HG03175 (cell line): ENCODE measurements around the gene GMCL2.

Source experiments
- ATAC-seq: cut with Tn5 transposase; IDR thresholded peaks from one replicate; pipeline ENCODE4 v1.9.1; 2021; ENCODE audit warnings: mild to moderate bottlenecking, moderate library complexity; ENCODE audit not compliant: unreplicated experiment

GMCL2 gene

GRCh38 chr5:178145965-178146820, 41.0 kb downstream of the GMCL2 start:
- ATAC-seq, result peak; percentile 75

- no peak for ATAC-seq
Observed at GRCh38 chr5:178143901-178144300, 43.3 kb downstream of the GMCL2 start.

- ATAC-seq, result no peak
Observed at GRCh38 chr5:178143246-178143645, 43.9 kb downstream of the GMCL2 start.

- ATAC-seq, result no peak
Observed at GRCh38 chr5:178142642-178143041, 44.5 kb downstream of the GMCL2 start.

GRCh38 chr5:178141550-178141949, 45.6 kb downstream of the GMCL2 start:
- no peak for ATAC-seq

- ATAC-seq, result no peak
Observed at GRCh38 chr5:178137991-178138390, 49.2 kb downstream of the GMCL2 start.

- no peak for ATAC-seq
Observed at GRCh38 chr5:178136990-178137389, 50.2 kb downstream of the GMCL2 start.
